NB4 (cell line): Measurements from ENCODE around the gene ST3GAL5.

Source experiments
- DNase-seq: peaks from one replicate; pipeline ENCODE4 v3.0.0; 2010; ENCODE audit warnings: low read depth
- H3K4me3 ChIP-seq: one replicate; pipeline ENCODE4 v1.5.1; 2011; ENCODE audit warnings: mild to moderate bottlenecking, low read depth, low read length, moderate library complexity
- MYC ChIP-seq: IDR thresholded peaks from 2 replicates; pipeline ENCODE4 v1.6.1; 2011; ENCODE audit warnings: low read depth, low read length
- POLR2A ChIP-seq: IDR thresholded peaks from 2 replicates; pipeline ENCODE4 v1.6.1; 2011; ENCODE audit warnings: mild to moderate bottlenecking; ENCODE audit not compliant: insufficient read length; ENCODE audit errors: extremely low read depth
- TF ChIP-seq, protein P1 (sequence below): IDR thresholded peaks from one replicate; pipeline ENCODE4 v1.5.1; 2012; ENCODE audit warnings: low read depth, low read length
- TF ChIP-seq, protein P2 (sequence below): IDR thresholded peaks from 2 replicates; pipeline ENCODE4 v1.6.1; 2011; ENCODE audit warnings: low read depth, low read length

ST3GAL5 gene

DNA sequence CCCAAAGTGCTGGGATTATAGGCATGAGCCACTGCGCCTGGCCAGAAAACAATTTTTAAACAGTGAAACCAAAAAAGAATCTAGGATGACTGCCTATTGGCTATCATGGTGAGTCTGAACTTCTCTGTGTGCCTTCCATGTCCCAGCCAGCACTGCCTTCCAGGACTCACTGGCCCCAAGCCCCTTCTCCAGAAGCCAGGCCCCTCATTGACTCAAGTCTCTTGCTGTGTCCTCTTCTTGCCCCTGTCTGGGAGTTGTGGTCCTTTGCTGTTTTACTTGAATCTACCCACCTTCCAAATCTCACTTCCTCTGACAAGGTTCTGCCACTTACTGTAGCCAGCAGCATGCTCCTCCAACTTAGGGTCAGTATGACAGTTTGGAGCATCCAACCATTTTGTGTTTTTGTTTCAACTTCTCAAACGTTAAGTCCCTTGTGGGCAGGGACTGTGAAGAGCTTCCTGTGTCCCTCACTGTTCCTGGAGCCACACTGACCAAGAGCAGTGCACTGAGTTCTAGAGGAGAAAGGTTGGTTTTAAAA, 41.7 kb downstream of the ST3GAL5 start:
- no peak for DNase-seq
- H3K4me3 ChIP-seq, result no peak overlapping the region
- TF ChIP-seq POLR2A (no peak), MYC (no peak)
- TF ChIP-seq, protein P1, sequence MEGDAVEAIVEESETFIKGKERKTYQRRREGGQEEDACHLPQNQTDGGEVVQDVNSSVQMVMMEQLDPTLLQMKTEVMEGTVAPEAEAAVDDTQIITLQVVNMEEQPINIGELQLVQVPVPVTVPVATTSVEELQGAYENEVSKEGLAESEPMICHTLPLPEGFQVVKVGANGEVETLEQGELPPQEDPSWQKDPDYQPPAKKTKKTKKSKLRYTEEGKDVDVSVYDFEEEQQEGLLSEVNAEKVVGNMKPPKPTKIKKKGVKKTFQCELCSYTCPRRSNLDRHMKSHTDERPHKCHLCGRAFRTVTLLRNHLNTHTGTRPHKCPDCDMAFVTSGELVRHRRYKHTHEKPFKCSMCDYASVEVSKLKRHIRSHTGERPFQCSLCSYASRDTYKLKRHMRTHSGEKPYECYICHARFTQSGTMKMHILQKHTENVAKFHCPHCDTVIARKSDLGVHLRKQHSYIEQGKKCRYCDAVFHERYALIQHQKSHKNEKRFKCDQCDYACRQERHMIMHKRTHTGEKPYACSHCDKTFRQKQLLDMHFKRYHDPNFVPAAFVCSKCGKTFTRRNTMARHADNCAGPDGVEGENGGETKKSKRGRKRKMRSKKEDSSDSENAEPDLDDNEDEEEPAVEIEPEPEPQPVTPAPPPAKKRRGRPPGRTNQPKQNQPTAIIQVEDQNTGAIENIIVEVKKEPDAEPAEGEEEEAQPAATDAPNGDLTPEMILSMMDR, result no peak
- TF ChIP-seq, protein P2, sequence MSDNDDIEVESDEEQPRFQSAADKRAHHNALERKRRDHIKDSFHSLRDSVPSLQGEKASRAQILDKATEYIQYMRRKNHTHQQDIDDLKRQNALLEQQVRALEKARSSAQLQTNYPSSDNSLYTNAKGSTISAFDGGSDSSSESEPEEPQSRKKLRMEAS, result no peak

DNA sequence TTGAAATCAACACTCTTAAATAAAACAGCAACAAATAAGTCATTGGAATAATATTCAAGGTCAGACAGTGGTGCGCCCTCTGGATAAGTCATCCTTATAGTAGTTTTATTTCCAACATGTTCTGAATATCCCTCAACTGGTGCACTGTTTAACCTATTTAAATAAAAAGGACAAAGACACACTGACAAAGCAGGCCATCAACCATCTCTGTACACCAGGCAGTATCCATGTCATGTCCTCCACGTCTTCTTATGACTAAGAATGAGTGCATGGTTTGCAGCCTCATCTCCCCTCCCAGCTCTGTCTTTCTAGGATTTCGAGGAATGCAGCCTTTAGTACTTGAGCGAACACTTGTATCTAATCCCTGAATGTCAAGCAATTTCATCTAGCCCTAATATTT, 42.4 kb downstream of the ST3GAL5 start:
- DNase-seq, result no peak
- TF ChIP-seq, protein P2, result no peak
- TF ChIP-seq MYC (no peak), POLR2A (no peak)
- TF ChIP-seq, protein P1, result no peak

DNA sequence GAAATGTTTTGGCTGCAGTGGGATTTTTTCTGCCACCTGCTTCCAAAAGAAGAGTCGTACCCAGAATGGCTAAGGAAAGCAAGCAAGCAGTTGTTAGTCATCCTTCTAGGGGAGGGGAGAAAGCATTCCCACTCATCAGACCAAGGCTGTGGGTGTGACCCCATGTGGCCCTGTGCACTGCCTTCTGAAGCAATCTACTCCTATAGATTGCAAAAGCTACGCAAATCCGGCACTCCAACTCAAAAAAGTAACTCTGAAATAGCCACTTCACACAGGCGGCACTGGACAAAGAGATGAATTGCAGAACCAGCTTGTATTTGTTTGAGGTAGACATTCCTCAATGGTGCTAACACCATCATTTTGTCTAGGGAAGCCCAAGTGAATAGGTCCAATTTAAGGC, 44.3 kb downstream of the ST3GAL5 start:
- DNase-seq, result no peak

More for the DNA sequence above, 42.4 kb downstream of the ST3GAL5 start:
- no peak overlapping the region for H3K4me3 ChIP-seq

DNA sequence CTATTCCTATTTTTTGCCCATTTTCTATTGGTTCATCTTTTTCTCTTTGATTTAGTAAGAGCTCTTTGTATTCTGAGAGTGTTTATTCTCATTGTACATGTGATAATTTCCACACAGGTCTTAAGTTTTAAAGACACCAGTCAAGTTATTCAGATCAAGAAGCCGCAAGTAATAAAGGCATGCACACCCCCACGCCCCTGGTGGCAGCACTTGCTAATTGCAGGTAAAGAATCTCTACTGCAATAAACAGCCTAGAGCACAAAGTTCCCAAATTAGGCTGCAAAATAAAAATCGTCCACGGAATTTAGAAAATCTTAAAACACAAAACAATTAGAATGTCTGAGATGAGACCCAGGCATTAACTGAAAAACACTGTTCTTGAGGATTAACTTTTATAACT, 45.2 kb downstream of the ST3GAL5 start:
- DNase-seq, result peak; percentile 58
- TF ChIP-seq, protein P1, result peak; percentile 77
- no peak for TF ChIP-seq MYC
- H3K4me3 ChIP-seq, result no peak overlapping the region

More for the DNA sequence above, 44.3 kb downstream of the ST3GAL5 start:
- TF ChIP-seq MYC (no peak), POLR2A (no peak)
- TF ChIP-seq, protein P1, result no peak
- TF ChIP-seq, protein P2, result no peak
- H3K4me3 ChIP-seq, result no peak overlapping the region

DNA sequence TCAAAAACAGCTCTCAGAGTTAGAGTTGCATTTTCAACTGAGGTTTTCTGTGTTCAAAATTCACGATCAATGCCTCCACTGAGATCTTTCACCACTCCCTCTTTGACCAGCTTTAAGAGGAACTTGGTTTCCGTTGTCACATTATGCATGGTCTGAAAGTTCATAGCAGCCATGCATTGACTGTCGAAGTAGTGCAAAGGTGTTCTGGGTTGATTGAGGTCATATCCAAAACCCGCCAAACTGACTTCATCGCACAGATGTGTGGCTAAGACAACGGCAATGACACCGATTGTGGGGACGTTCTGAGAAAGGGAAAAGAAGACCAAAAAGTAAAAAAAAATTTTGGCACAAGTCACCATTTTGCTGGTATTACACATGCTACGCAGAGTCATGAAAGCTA, 48.7 kb downstream of the ST3GAL5 start:
- TF ChIP-seq, protein P2, result peak; percentile 29; the same call in 1 of the 2 replicates
- no peak for TF ChIP-seq MYC
- no peak overlapping the region for H3K4me3 ChIP-seq
- DNase-seq, result peak; percentile 37

DNA sequence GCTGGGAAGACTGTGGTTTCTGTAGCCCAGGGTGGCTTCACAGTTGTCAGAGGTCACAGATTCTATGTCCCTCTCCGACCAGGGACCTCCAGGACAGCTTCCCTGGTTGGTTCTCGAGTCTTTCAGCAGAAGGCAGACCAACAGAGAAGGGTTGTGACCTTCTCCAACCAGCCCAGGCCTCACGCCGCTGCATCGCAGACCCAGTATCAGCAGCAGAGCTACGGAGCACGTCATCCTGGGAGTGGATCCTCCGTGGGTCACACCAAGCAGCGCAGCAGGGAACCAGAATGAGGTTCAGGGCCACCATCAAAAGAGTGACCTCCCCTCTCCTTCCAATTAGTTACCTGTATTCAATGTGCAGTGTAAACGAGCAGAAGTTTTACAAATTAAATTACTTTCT, 49.3 kb downstream of the ST3GAL5 start:
- TF ChIP-seq, protein P1, result no peak
- no peak for TF ChIP-seq MYC
- TF ChIP-seq, protein P2, result no peak
- TF ChIP-seq POLR2A, result no peak
- no peak overlapping the region for H3K4me3 ChIP-seq
- no peak for DNase-seq
